ENCODE results near the gene SAMD9L. TPM values are rescaled to one million over a fixed set of nuclear protein-coding genes. Genes with fewer than 3 reads are reported as not detected.
A peak's percentile ranks its signal among the peaks of the same experiment; 100 is the strongest.

Gene SAMD9L
- total RNA-seq, 4 donors from 2014 or later, result 10.3 to 19.0 (median 13.3) TPM

- Histone ChIP-seq H3K9me3 (peaks cover 0 to 6% (median 0%) of the 10 kb centered on the region in 4 donors), H3K27me3 (no peaks in the 10 kb centered on the region), H3K36me3 (no peaks in the 10 kb centered on the region), H3K4me3 (no peak overlapping the region), H3K4me1 (no peaks in the 10 kb centered on the region), H3K27ac (no peak overlapping the region)
- no peak for TF ChIP-seq EP300 (IDR thresholded peaks at IDR 0.05)
- no peak for TF ChIP-seq POLR2A (IDR thresholded peaks at IDR 0.05)
- no peak for TF ChIP-seq CTCF (IDR thresholded peaks at IDR 0.05)
- no peak for DNase-seq (ENCODE audit: low spot score in 2 of 2)
- 59 to 60% methylated on average over 3 of the region's 3 CpGs for WGBS, 2 donors
Measured at GRCh38 chr7:93159490-93159889, 11.3 kb upstream of the SAMD9L start.

- Histone ChIP-seq H3K9me3 (peaks cover 0 to 2% (median 0%) of the 10 kb centered on the region in 4 donors), H3K36me3 (no peaks in the 10 kb centered on the region), H3K4me1 (no peaks in the 10 kb centered on the region), H3K4me3 (no peak overlapping the region), H3K27ac (no peak overlapping the region), H3K27me3 (no peaks in the 10 kb centered on the region)
- no peak for TF ChIP-seq POLR2A (IDR thresholded peaks at IDR 0.05)
- no peak for TF ChIP-seq CTCF (IDR thresholded peaks at IDR 0.05)
- TF ChIP-seq EP300 (IDR thresholded peaks at IDR 0.05), result no peak
- no peak for DNase-seq (ENCODE audit: low spot score in 2 of 2)
- 41 to 50% methylated on average over 1 of the region's 1 CpG for WGBS, 2 donors
Measured at GRCh38 chr7:93156884-93157283, 8.7 kb upstream of the SAMD9L start.

- no peak overlapping the region for H3K27ac ChIP-seq
- 95 to 100% methylated on average over 1 of the region's 1 CpG for WGBS, 2 donors
- DNase-seq (ENCODE audit: low spot score in 2 of 2), result no peak
- H3K4me3 ChIP-seq, result no peak overlapping the region
- no peaks in the 10 kb centered on the region for H3K27me3 ChIP-seq
- TF ChIP-seq CTCF (IDR thresholded peaks at IDR 0.05), result no peak
- TF ChIP-seq EP300 (IDR thresholded peaks at IDR 0.05), result no peak
- TF ChIP-seq POLR2A (IDR thresholded peaks at IDR 0.05), result no peak
- H3K36me3 ChIP-seq, result peaks cover 0 to 5% (median 0%) of the 10 kb centered on the region in 3 donors
- no peaks in the 10 kb centered on the region for H3K9me3 ChIP-seq
- peaks cover 0 to 28% (median 8%) of the 10 kb centered on the region in 4 donors for H3K4me1 ChIP-seq
Measured at GRCh38 chr7:93150200-93150835, 2.1 kb upstream of the SAMD9L start.

- TF ChIP-seq POLR2A (IDR thresholded peaks at IDR 0.05), result no peak
- TF ChIP-seq CTCF (IDR thresholded peaks at IDR 0.05), result no peak
- no peak for TF ChIP-seq EP300 (IDR thresholded peaks at IDR 0.05)
- 79 to 84% methylated on average over 3 of the region's 3 CpGs for WGBS, 2 donors
- Histone ChIP-seq H3K27ac (peak overlapping the region in 3 of 4 donors; percentile 64 to 79 (median 72)), H3K9me3 (no peaks in the 10 kb centered on the region), H3K4me1 (peaks cover 0 to 30% (median 8%) of the 10 kb centered on the region in 4 donors), H3K36me3 (peaks cover 0 to 19% (median 0%) of the 10 kb centered on the region in 3 donors), H3K27me3 (no peaks in the 10 kb centered on the region), H3K4me3 (peak overlapping the region in 1 of 4 donors; percentile 51)
- no peak for DNase-seq (ENCODE audit: low spot score in 2 of 2)
Measured at GRCh38 chr7:93148727-93149126, 542 bp upstream of the SAMD9L start.

GRCh38 chr7:93147363-93147762 is 822 bp downstream of the SAMD9L start:
- DNase-seq (ENCODE audit: low spot score in 2 of 2), result peak in 1 of 2 donors; percentile 20
- peaks cover 0 to 33% (median 0%) of the 10 kb centered on the region in 3 donors for H3K36me3 ChIP-seq
- H3K27me3 ChIP-seq, result no peaks in the 10 kb centered on the region
- 2 to 7% methylated on average over 3 of the region's 3 CpGs for WGBS, 2 donors
- peak overlapping the region; percentile 24 to 51 (median 46) for H3K4me3 ChIP-seq
- peak overlapping the region; percentile 1 to 79 (median 68) for H3K27ac ChIP-seq
- no peaks in the 10 kb centered on the region for H3K9me3 ChIP-seq
- no peak for TF ChIP-seq CTCF (IDR thresholded peaks at IDR 0.05)
- no peak for TF ChIP-seq EP300 (IDR thresholded peaks at IDR 0.05)
- TF ChIP-seq POLR2A (IDR thresholded peaks at IDR 0.05), result no peak
- H3K4me1 ChIP-seq, result peaks cover 0 to 30% (median 8%) of the 10 kb centered on the region in 4 donors
